Fibroblast of lung (primary cell): ENCODE measurements around the gene TUT1.

Experiments
- EZH2 ChIP-seq: IDR thresholded peaks from 2 replicates; pipeline ENCODE4 v1.5.1; 2012; ENCODE audit warnings: low read length, control low read depth, mild to moderate bottlenecking; ENCODE audit errors: missing control alignments
- TF ChIP-seq, protein P1 (sequence below), 2 donors: IDR thresholded peaks in 1 of 2; conservative IDR thresholded peaks in 1 of 2; 1 replicate in 1 of 2; 2 replicates in 1 of 2; pipeline ENCODE4 v1.5.1; 2011 to 2012; ENCODE audit warnings: low read length in 2 of 2, control low read depth in 1 of 2, inconsistent platforms in 1 of 2, low read depth in 1 of 2, mild to moderate bottlenecking in 1 of 2

- TF ChIP-seq, protein P1, sequence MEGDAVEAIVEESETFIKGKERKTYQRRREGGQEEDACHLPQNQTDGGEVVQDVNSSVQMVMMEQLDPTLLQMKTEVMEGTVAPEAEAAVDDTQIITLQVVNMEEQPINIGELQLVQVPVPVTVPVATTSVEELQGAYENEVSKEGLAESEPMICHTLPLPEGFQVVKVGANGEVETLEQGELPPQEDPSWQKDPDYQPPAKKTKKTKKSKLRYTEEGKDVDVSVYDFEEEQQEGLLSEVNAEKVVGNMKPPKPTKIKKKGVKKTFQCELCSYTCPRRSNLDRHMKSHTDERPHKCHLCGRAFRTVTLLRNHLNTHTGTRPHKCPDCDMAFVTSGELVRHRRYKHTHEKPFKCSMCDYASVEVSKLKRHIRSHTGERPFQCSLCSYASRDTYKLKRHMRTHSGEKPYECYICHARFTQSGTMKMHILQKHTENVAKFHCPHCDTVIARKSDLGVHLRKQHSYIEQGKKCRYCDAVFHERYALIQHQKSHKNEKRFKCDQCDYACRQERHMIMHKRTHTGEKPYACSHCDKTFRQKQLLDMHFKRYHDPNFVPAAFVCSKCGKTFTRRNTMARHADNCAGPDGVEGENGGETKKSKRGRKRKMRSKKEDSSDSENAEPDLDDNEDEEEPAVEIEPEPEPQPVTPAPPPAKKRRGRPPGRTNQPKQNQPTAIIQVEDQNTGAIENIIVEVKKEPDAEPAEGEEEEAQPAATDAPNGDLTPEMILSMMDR (conservative IDR thresholded peaks at IDR 0.05 in 1 of 2, IDR thresholded peaks at IDR 0.05 in 1 of 2; ENCODE audit: low read depth in 1 of 2, low read length in 2 of 2): peak; percentile 82 to 94
- no peak for TF ChIP-seq EZH2
These were observed 30.7 kb downstream of the TUT1 start for GRCh38 chr11:62560566-62561103.
